ENCODE data around the gene CFAP69.

- TF ChIP-seq SUZ12 (IDR thresholded peaks at IDR 0.05) = no peak
- TF ChIP-seq HDGF (IDR thresholded peaks at IDR 0.05; ENCODE audit: borderline replicate concordance) = no peak
- no peak for TF ChIP-seq SP1 (IDR thresholded peaks at IDR 0.05)
- TF ChIP-seq BHLHE40 (IDR thresholded peaks at IDR 0.05; ENCODE audit: borderline replicate concordance) = no peak
- no peak for TF ChIP-seq FOXM1 (IDR thresholded peaks at IDR 0.05; ENCODE audit: borderline replicate concordance)
- no peak for TF ChIP-seq FOXK2 (IDR thresholded peaks at IDR 0.05)
These were observed 2.4 kb upstream of the CFAP69 start for GRCh38 chr7:90242369-90243168.
